Measurements from ENCODE around the gene GALNTL6.
"Not testable (repeated sequence)": the region's sequence is repeated elsewhere in the genome, so short reads cannot be mapped to it uniquely, and the experiment has no call there.

Gene GALNTL6

GRCh38 chr4:172826861-172827260 lies 1013.7 kb downstream of the GALNTL6 start:
- peak in 2 of 3 experiments; percentile 5 to 6 for DNase-seq

- peak; percentile 44 to 76 (median 50) for DNase-seq
These were observed 1017.1 kb downstream of the GALNTL6 start for GRCh38 chr4:172830295-172830764.

GRCh38 chr4:172836661-172837060 lies 1023.5 kb downstream of the GALNTL6 start:
- no peak for DNase-seq

DNA sequence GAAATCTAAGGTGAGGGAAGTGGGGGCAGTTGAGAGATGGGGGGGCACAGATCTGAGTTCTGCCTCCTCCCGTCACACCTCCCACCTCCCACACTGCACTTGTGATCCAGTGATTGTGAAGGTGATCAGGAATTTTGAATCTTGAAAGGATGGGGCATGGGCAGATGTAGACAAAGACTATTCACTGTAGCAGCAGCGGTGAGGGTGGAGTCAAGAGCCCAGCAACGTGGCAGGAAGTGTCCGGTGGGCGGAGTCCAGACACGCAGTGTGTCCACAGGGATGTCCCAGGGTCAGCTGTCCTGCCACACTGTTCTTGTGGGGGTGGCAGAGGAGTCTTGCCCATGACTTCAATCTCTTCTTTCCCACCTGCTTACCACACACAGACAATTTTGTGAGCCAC lies 1024.9 kb downstream of the GALNTL6 start:
- no peak for DNase-seq

GRCh38 chr4:172838943-172839342 lies 1025.7 kb downstream of the GALNTL6 start:
- no peak for DNase-seq

DNA sequence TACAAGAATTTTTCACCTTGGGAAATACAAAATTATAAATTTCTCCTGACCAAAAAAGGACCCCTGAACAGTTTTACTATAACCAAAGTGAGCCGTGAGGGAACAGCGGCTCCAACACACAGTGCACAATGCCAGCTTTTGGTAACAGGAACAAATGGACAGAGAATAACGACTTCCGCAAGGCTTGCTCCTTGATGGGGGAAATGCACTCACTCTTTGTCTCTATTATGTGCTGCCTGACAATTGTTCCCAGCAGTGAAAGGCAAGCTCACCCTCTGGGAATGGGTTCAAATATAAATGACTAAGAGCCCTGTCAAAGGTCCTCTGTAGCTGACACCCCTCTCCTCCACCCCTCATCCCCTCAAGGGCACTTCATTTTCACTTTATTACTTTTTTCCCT lies 1029.6 kb downstream of the GALNTL6 start:
- DNase-seq: peak in 1 of 3 experiments; percentile 33

DNA sequence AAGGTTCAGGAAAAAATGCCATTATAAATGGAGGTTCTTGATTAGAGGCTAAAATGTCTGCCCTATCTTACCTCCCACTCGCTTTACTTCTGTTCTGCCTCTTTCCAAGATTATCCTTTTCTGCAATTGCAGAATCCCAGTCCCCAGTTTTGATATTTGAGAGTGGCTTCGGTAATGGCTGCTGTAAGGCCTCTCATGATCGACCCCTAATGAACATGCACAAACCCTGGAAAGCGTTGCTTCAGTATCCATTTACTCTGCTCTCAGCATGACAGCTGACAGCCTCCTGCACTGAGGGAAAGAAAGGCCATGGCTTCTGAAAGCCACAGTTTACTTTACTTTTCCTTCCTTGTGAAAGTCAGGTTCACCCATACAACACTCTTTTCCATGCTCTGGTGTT lies 1030.0 kb downstream of the GALNTL6 start:
- no peak for DNase-seq

DNA sequence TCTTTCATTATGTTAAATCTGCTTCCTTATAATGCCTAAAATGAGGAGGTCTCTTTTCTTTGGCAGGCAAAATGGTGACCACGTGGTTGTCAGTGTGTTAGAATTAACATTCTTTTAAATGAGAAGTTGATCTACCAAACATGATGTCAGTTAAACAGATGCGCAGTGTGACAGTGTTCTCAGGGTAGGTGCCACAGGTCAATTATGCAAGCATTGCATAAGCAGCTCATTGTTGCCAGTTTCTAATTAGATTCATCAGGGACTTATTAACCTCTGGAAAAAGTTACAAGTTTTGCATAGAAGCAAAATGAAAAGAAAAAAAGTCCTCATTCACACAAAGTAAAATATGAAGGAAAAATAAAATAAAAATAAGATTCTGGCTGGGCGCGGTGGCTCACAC lies 1031.4 kb downstream of the GALNTL6 start:
- no peak for DNase-seq

GRCh38 chr4:172845281-172845680 lies 1032.1 kb downstream of the GALNTL6 start:
- no peak for DNase-seq

GRCh38 chr4:172850838-172851237 lies 1037.6 kb downstream of the GALNTL6 start:
- no peak for DNase-seq

GRCh38 chr4:172851534-172851933 lies 1038.3 kb downstream of the GALNTL6 start:
- no peak for DNase-seq

- DNase-seq: no peak
These were observed 1043.8 kb downstream of the GALNTL6 start for GRCh38 chr4:172857026-172857425.

DNA sequence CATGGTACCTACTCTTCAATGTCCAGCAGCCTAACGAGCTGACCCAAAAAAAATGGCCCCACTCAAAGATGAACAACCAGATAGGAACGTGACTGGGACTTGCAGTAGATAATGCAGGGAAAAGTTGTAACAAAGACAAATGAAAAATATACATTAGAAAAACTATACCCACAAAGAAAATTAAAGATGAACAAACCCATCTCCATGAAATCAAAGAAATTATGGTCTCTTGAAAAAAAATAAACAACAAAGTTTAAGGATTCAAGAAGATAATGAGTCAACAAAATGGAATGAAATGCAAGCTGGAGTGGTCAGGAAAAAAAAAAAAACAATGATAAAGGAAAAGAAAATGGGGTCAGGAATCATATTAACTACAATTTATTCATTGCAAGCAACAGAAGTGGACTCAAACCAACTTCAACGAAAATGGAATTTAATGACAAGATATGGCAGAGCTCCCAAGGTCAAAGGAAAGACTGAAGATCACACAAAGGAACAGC lies 1045.6 kb downstream of the GALNTL6 start:
- no peak for DNase-seq

DNA sequence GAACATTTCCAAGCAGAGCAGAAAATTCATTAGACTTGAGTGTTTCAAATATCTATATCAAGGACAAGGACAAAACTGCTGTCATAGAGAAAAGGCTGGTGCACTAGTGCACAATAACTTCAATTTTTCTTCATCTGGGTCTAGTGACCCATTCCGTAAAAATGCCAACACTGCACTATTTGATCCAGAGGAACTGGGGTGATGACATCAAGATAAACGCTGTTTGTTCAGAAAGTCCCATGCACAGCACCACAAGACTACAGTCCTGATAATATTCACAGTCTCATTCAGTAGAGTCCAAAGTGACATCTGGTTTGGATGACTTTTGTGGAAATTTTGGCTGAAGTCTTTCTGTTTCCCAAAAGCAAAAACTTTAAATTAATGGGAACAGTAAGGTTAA lies 1051.9 kb downstream of the GALNTL6 start:
- no peak for DNase-seq

DNA sequence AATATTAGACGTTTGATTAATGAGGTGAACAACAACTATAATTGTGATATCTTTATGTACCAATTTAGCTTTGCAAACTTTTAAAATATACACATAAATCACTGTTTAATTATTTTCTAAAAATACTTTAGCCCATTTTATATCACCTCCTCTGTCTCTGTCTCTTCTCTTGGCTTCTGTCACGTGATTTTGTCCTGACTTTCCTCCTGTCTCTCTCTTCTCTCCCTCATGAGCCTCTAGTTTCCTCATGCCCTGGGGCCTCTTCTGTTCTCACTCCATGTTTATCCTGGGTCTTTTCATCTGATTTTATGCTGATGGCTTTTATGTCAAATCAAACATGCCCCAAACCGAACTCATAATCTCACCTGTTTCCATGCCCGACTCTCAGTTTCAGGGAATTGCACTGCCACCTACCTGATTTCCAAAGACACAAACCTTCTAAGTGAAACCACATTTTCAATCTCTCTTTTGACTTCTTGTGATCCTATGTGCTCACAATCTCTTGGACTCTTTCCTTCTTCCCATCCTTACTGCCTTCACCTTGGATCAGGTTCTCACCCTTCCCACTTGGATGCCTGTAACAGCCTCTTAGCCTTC lies 1052.4 kb downstream of the GALNTL6 start:
- peak in 1 of 3 experiments; percentile 28 for DNase-seq

DNA sequence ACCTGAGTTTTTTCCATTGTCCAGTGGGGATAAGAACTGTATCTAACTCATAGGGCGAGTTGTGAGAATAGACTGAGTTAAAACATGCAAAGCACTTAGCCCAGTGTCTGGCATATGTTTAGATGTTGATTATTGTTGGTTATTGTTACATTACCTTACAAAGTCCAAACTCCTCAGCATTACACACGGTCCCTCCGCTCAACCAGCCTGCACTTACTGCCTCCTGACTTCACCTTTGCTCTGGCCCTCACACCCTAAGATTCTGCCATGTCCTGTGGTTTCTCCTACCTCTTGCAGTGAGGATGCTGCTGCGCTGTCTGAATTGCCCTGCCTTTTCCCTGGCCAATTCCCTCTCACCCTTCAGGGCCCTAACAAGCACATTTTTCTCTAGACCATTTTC lies 1053.2 kb downstream of the GALNTL6 start:
- no peak for DNase-seq

DNA sequence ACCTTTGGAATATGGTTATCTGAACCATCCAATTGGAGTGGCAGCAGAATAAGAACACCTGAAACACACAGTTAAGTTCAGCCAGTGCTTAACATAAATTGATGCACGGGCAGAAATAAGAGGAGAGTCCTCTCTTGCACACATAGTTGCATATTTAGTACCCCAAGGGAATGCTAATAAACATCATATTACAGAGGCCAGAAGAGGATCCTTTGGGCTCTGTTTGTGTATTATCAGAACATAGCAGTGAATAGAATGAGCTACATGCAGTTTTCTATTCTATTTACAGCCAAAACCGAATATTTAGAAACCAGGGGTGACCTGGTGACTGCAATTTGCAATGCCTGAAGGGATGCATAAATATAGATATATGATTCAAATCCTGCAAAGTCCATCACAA lies 1054.6 kb downstream of the GALNTL6 start:
- DNase-seq: no peak

GRCh38 chr4:172868271-172868670 lies 1055.1 kb downstream of the GALNTL6 start:
- DNase-seq: no peak

DNA sequence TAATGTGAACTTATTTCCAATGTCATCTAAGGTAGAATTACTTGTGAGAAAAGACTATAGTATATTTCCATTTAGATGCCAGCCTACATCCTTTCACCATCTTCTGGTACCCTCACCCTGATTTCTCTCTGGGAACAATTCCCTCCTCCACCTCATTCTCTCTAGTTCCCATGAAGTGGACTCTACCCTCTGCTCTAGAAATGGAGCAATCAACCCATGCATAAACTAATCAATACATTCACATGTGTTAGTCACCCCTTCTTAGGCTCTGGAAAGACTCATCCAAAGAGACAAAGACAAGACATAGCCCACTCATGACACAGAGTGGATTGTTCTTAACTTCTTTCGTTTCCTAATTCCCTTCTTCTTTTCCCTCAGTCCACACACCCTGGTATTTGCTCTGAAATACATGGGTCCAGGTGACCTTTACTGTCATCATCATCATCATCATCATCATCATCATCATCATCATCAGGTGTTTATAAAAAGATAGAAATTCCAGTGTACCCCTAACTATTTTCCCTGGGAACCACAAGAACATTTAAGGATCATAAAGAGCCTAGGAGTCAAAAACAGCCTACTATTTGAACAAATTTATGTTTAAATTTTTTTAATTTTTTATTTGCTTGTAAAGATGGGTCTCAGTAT lies 1056.5 kb downstream of the GALNTL6 start:
- DNase-seq: no peak

- no peak for DNase-seq
These were observed 1058.2 kb downstream of the GALNTL6 start for GRCh38 chr4:172871381-172871780.

GRCh38 chr4:172874944-172875343 lies 1061.7 kb downstream of the GALNTL6 start:
- DNase-seq: no peak

- no peak for DNase-seq
These were observed 1063.2 kb downstream of the GALNTL6 start for GRCh38 chr4:172876394-172876793.

DNA sequence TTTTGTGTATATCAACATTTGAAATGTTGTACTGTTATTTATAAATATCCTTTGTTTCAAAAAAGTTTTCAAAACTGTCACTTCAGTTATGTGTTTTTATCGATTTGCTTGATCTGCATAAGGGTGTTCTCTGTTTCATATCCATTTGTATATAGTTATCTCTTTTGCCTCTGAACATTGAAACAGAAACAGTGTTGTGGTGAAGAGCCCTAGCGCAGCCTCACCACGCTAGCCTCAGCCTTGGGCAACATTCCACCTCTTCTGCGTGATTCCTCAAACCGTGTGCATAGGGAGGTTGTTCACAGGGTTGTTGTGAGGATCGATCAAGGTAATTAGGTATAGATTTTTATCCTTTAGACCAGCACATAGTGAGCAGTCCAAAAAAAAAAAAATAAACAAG lies 1068.4 kb downstream of the GALNTL6 start:
- no peak for DNase-seq

GRCh38 chr4:172887358-172887757 lies 1074.2 kb downstream of the GALNTL6 start:
- not testable (repeated sequence) for DNase-seq

DNA sequence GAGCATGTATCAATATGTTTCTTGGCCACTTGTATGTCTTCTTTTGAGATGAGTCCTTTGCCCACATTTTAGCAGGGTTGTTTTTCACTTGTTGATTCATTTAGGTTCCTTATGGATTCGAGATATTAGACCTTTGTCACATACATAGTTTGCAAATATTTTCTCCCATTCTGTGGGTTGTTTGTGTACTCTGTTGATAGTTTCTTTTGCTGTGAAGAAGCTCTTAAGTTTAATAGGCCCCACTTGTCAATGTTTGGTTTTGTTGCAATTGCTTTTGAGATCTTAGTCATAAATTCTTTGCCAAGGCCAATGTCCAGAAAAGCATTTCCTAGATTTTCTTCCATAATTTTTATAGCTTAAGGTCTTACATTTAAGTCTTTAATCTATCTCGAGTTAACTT lies 1074.8 kb downstream of the GALNTL6 start:
- no peak for DNase-seq
